SU-DHL-6 (cell line): Measurements from ENCODE around the gene SNAPC3.
"Not testable (repeated sequence)": the region's sequence is repeated elsewhere in the genome, so short reads cannot be mapped to it uniquely, and the experiment has no call there.

Experiments
- H2AFZ ChIP-seq: fragments of 200-600 bp; sonication (generic); 2 replicates; pipeline ENCODE4 v1.6.1; 2014; ENCODE audit warnings: low read depth, mild to moderate bottlenecking, moderate library complexity, mixed read lengths, antibody characterized with exemption, low read length; ENCODE audit not compliant: severe bottlenecking
- H3F3A ChIP-seq: fragments of 200-600 bp; shearing (Covaris generic); 2 replicates; pipeline ENCODE4 v1.6.0; 2016; ENCODE audit warnings: antibody characterized with exemption, mild to moderate bottlenecking; ENCODE audit not compliant: insufficient read depth
- H3K27ac ChIP-seq: fragments of 200-600 bp; sonication (generic); 2 replicates; pipeline ENCODE4 v1.5.1; 2016; ENCODE audit warnings: low read depth, mild to moderate bottlenecking, low read length, moderate library complexity, mixed read lengths
- H3K27me3 ChIP-seq: fragments of 200-600 bp; sonication (generic), shearing (Covaris generic); 2 replicates; pipeline ENCODE4 v1.6.0; 2014; ENCODE audit warnings: mild to moderate bottlenecking, low read length
- H3K36me3 ChIP-seq: fragments of 200-600 bp; sonication (generic); 2 replicates; pipeline ENCODE4 v1.6.1; 2014; ENCODE audit warnings: mild to moderate bottlenecking, low read length, mixed read lengths
- H3K4me2 ChIP-seq: fragments of 300-600, 200-600 bp; shearing (Covaris generic), sonication (generic); 2 replicates; pipeline ENCODE4 v1.6.0; 2014; ENCODE audit warnings: low read length, low read depth, mild to moderate bottlenecking; ENCODE audit not compliant: poor library complexity, severe bottlenecking
- H3K4me3 ChIP-seq: fragments of 200-600 bp; sonication (generic); 2 replicates; pipeline ENCODE4 v1.5.1; 2014; ENCODE audit warnings: antibody characterized with exemption, low read length, mild to moderate bottlenecking, mixed read lengths; ENCODE audit not compliant: insufficient read depth, poor library complexity, severe bottlenecking
- H3K79me2 ChIP-seq: fragments of 200-600 bp; sonication (generic); 2 replicates; pipeline ENCODE4 v1.6.1; 2014; ENCODE audit warnings: mild to moderate bottlenecking, low read length, moderate library complexity; ENCODE audit not compliant: insufficient read depth
- H3K9ac ChIP-seq: fragments of 200-600 bp; sonication (generic); 2 replicates; pipeline ENCODE4 v1.7.0; 2014; ENCODE audit warnings: mild to moderate bottlenecking, low read length
- H3K9me2 ChIP-seq: fragments of 200-600 bp; sonication (generic); replicated peaks from 2 replicates; pipeline ENCODE4 v1.6.1; 2014; ENCODE audit warnings: low read length; ENCODE audit not compliant: insufficient read depth
- H3K9me3 ChIP-seq: fragments of 200-600 bp; sonication (generic); 2 replicates; pipeline ENCODE4 v1.6.1; 2014; ENCODE audit warnings: low read length, mixed read lengths; ENCODE audit not compliant: insufficient read depth
- H4K20me1 ChIP-seq: fragments of 200-600 bp; sonication (generic); 2 replicates; pipeline ENCODE4 v1.6.1; 2014; ENCODE audit warnings: low read depth, mild to moderate bottlenecking, antibody characterized with exemption, low read length, moderate library complexity, mixed read lengths
- CTCF ChIP-seq: fragments of 200-600 bp; sonication (generic); IDR thresholded peaks from one replicate; pipeline ENCODE4 v1.5.1; 2017; ENCODE audit warnings: antibody characterized with exemption, mild to moderate bottlenecking, low read length, moderate library complexity; ENCODE audit not compliant: insufficient read depth, poor library complexity, severe bottlenecking
- EZH2phosphoT487 ChIP-seq: fragments of 200-600 bp; sonication (generic), shearing (Covaris generic); conservative IDR thresholded peaks from 2 replicates; pipeline ENCODE4 v1.6.1; 2018; ENCODE audit warnings: mild to moderate bottlenecking, antibody characterized with exemption, low read length, moderate library complexity, mixed read lengths

The SNAPC3 gene

GRCh38 chr9:15374825-15375224 is 47.9 kb upstream of the SNAPC3 start:
- Histone ChIP-seq H3K79me2 (no peaks in the 10 kb centered on the region), H3K27me3 (no peaks in the 10 kb centered on the region), H3K9me3 (no peaks in the 10 kb centered on the region), H3K27ac (no peak overlapping the region), H3K9ac (no peak overlapping the region), H2AFZ (no peak overlapping the region), H3K36me3 (no peaks in the 10 kb centered on the region), H3K4me2 (no peak overlapping the region), H3K4me3 (no peak overlapping the region), H3F3A (no peaks in the 10 kb centered on the region), H4K20me1 (no peaks in the 10 kb centered on the region), H3K9me2 (no peaks in the 10 kb centered on the region)
- TF ChIP-seq CTCF (no peak), EZH2phosphoT487 (no peak)

- H3K27me3 ChIP-seq: no peaks in the 10 kb centered on the region
- no peaks in the 10 kb centered on the region for H3F3A ChIP-seq
- H3K36me3 ChIP-seq: no peaks in the 10 kb centered on the region
- no peaks in the 10 kb centered on the region for H4K20me1 ChIP-seq
- H3K79me2 ChIP-seq: no peaks in the 10 kb centered on the region
- TF ChIP-seq EZH2phosphoT487: no peak
- TF ChIP-seq CTCF: no peak
- H3K4me2 ChIP-seq: no peak overlapping the region
- no peak overlapping the region for H3K9ac ChIP-seq
- H3K9me3 ChIP-seq: no peaks in the 10 kb centered on the region
- H3K9me2 ChIP-seq: no peaks in the 10 kb centered on the region
- no peak overlapping the region for H2AFZ ChIP-seq
- no peak overlapping the region for H3K27ac ChIP-seq
- H3K4me3 ChIP-seq: no peak overlapping the region
These were observed 44.8 kb upstream of the SNAPC3 start for GRCh38 chr9:15377625-15378540.

GRCh38 chr9:15379317-15379716 is 43.4 kb upstream of the SNAPC3 start:
- not testable (repeated sequence) for H3K79me2 ChIP-seq, H3F3A ChIP-seq, H3K27ac ChIP-seq, H3K36me3 ChIP-seq, H4K20me1 ChIP-seq, H3K27me3 ChIP-seq, H3K9me2 ChIP-seq, H3K9ac ChIP-seq, H3K4me2 ChIP-seq, H2AFZ ChIP-seq, H3K9me3 ChIP-seq, H3K4me3 ChIP-seq

GRCh38 chr9:15379888-15380287 is 42.8 kb upstream of the SNAPC3 start:
- H3K4me3 ChIP-seq, H4K20me1 ChIP-seq, H3K9me2 ChIP-seq, H3K27me3 ChIP-seq, H3K9ac ChIP-seq, H3K4me2 ChIP-seq, H3K36me3 ChIP-seq, H3F3A ChIP-seq, H3K27ac ChIP-seq, H3K79me2 ChIP-seq, H3K9me3 ChIP-seq, H2AFZ ChIP-seq: not testable (repeated sequence)
